OCI-LY3 (cell line): ENCODE data around the gene IKZF2.

ENCODE experiments used
- H2AFZ ChIP-seq: fragments of 200-600, 300-600 bp; shearing (Covaris generic); 2 replicates; pipeline ENCODE4 v1.6.0; 2014; ENCODE audit warnings: antibody characterized with exemption, low read depth, low read length
- H3K27ac ChIP-seq: fragments of 200-600, 300-600 bp; sonication (generic); 2 replicates; pipeline ENCODE4 v1.5.1; 2014; ENCODE audit warnings: mild to moderate bottlenecking, low read length, moderate library complexity, mixed read lengths
- H3K27me3 ChIP-seq: fragments of 200-600, 300-600 bp; sonication (generic); 2 replicates; pipeline ENCODE4 v1.6.1; 2014; ENCODE audit warnings: low read depth, low read length, mixed read lengths
- H3K36me3 ChIP-seq: fragments of 200-600, 300-600 bp; sonication (generic); replicated peaks from 2 replicates; pipeline ENCODE3; 2014; ENCODE audit warnings: low read depth, low read length, mixed read lengths
- H3K4me1 ChIP-seq: fragments of 300-600, 200-600 bp; sonication (generic); 2 replicates; pipeline ENCODE4 v1.6.1; 2014; ENCODE audit warnings: low read length, mixed read lengths
- H3K4me2 ChIP-seq: fragments of 200-600, 300-600 bp; sonication (generic); 2 replicates; pipeline ENCODE4 v1.6.1; 2014; ENCODE audit warnings: low read length, mixed read lengths
- H3K4me3 ChIP-seq: fragments of 300-600, 200-600 bp; sonication (generic); 2 replicates; pipeline ENCODE4 v1.5.1; 2014; ENCODE audit warnings: antibody characterized with exemption, mild to moderate bottlenecking, low read length, moderate library complexity
- H3K79me2 ChIP-seq: fragments of 300-600, 200-600 bp; shearing (Covaris generic); 2 replicates; pipeline ENCODE4 v1.6.1; 2014; ENCODE audit warnings: mild to moderate bottlenecking, low read length, mixed read lengths
- H3K9ac ChIP-seq: fragments of 300-600, 200-600 bp; shearing (Covaris generic); 2 replicates; pipeline ENCODE4 v1.6.0; 2014; ENCODE audit warnings: mild to moderate bottlenecking, low read length, moderate library complexity
- H3K9me3 ChIP-seq: fragments of 200-600, 300-600 bp; shearing (Covaris generic); 2 replicates; pipeline ENCODE4 v1.6.1; 2014; ENCODE audit warnings: low read length, mixed read lengths; ENCODE audit not compliant: insufficient read depth
- H4K20me1 ChIP-seq: fragments of 200-600, 300-600 bp; sonication (generic); 2 replicates; pipeline ENCODE4 v1.6.1; 2016; ENCODE audit warnings: low read length, mixed read lengths; ENCODE audit not compliant: insufficient read depth
- EZH2phosphoT487 ChIP-seq: fragments of 200-600 bp; shearing (Covaris generic); IDR thresholded peaks from 2 replicates; pipeline ENCODE4 v1.6.1; 2018; ENCODE audit warnings: antibody characterized with exemption, mixed run types, low read depth
- TF ChIP-seq, protein P1 (sequence below): fragments of 200-600, 300-600 bp; sonication (generic); IDR thresholded peaks from 2 replicates; pipeline ENCODE4 v1.5.1; 2014; ENCODE audit warnings: antibody characterized with exemption, low read length, low read depth

IKZF2 gene

DNA sequence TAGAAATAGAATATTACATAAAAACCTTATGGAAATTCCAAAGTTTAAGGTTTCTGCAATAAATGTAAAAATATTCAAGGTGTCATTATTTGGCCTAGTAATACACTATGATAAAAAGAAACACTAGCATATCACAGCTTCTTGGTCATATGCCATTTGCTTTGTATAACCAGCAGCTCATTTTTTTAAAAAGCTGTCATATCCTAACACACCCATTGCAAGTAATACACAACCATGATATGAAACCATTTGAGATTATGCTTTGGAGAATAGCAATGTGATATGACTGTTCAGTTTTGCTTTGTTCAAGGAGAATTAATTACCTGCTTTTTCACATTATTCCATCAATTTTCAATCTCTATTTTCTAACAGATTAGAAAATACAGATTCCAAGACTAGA lies 149.0 kb downstream of the IKZF2 start:
- peaks cover 12% of the 10 kb centered on the region for H3K4me1 ChIP-seq
- no peaks in the 10 kb centered on the region for H3K27me3 ChIP-seq
- no peaks in the 10 kb centered on the region for H4K20me1 ChIP-seq
- H3K4me2 ChIP-seq = no peak overlapping the region
- no peak overlapping the region for H3K27ac ChIP-seq
- no peak overlapping the region for H2AFZ ChIP-seq
- H3K9ac ChIP-seq = no peak overlapping the region
- no peaks in the 10 kb centered on the region for H3K9me3 ChIP-seq
- no peaks in the 10 kb centered on the region for H3K36me3 ChIP-seq
- H3K79me2 ChIP-seq = no peaks in the 10 kb centered on the region
- no peak overlapping the region for H3K4me3 ChIP-seq
- TF ChIP-seq, protein P1, sequence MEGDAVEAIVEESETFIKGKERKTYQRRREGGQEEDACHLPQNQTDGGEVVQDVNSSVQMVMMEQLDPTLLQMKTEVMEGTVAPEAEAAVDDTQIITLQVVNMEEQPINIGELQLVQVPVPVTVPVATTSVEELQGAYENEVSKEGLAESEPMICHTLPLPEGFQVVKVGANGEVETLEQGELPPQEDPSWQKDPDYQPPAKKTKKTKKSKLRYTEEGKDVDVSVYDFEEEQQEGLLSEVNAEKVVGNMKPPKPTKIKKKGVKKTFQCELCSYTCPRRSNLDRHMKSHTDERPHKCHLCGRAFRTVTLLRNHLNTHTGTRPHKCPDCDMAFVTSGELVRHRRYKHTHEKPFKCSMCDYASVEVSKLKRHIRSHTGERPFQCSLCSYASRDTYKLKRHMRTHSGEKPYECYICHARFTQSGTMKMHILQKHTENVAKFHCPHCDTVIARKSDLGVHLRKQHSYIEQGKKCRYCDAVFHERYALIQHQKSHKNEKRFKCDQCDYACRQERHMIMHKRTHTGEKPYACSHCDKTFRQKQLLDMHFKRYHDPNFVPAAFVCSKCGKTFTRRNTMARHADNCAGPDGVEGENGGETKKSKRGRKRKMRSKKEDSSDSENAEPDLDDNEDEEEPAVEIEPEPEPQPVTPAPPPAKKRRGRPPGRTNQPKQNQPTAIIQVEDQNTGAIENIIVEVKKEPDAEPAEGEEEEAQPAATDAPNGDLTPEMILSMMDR = no peak
- TF ChIP-seq EZH2phosphoT487 = no peak

DNA sequence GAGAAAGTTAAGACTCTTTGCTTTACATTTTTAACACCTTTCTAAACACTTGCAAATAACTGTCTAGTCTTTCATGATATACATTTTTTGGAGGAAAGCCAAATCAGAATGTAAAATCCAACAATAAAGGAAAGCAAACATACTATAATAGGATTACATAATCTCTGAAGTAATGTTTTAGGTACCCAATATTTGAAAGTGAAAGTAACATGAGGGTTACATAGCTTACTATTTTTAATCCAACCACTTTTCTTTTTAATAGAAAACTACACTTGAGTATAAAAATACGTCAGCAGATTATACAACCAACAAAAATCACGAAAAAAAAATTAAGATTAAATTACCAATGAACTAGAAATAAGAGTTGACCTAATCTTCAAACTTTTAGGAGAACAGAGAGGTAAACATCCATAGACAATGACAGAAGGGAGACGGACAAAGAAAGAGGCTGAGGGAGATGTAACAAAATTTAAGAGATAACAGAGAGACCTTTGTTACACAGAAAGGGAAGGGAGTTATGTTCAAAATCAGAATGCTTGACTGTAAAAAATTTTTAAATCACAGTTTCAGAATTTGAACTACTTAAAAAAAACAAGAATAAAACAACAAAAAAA lies 150.0 kb downstream of the IKZF2 start:
- Histone ChIP-seq H3K9ac (no peak overlapping the region), H3K4me1 (peaks cover 12% of the 10 kb centered on the region), H3K9me3 (no peaks in the 10 kb centered on the region), H3K36me3 (no peaks in the 10 kb centered on the region), H2AFZ (0 out of 2 replicates have a peak overlapping the region, but pooled peaks have one; percentile 2), H3K79me2 (no peaks in the 10 kb centered on the region), H3K27me3 (no peaks in the 10 kb centered on the region), H3K27ac (no peak overlapping the region), H4K20me1 (no peaks in the 10 kb centered on the region), H3K4me2 (peak overlapping the region; percentile 51), H3K4me3 (0 out of 2 replicates have a peak overlapping the region, but pooled peaks have one; percentile 8)
- TF ChIP-seq EZH2phosphoT487 = no peak
- TF ChIP-seq, protein P1 = no peak

DNA sequence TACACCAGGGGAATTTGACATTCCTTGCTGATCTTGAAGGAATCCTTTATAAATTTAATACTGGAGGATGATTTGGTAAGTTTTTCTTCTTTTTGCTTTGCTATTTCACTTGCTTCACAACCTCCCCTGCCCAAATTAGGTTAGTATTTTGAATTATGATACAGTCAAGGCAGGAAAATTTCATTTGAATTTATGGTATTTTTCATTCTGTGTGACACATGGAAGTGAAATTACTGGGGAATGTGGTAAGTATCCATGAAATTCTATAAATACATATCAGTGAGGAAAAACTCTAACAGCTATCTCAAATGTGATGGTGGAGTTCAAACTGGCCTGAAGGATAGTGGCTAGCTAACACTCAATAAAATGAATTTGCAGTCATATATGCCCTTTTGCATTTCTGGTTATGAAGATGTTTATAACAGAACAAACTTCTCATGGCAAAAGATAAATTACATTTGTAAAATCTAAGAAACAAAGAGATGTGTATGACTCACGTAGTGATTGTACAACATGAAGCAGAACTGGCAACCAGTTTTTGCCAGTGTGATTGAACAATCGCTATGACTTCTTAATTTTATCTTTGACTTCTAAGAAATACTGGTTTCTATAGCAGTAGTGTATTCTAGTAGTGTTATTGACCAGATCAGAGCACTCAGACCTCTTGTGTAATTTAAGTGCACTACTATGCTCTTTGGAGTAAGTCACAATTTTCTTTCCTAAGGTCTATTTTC lies 152.6 kb downstream of the IKZF2 start:
- Histone ChIP-seq H3K4me1 (peaks cover 12% of the 10 kb centered on the region), H3K4me3 (no peak overlapping the region), H3K27me3 (no peaks in the 10 kb centered on the region), H3K79me2 (no peaks in the 10 kb centered on the region), H3K9me3 (no peaks in the 10 kb centered on the region), H3K9ac (no peak overlapping the region), H3K27ac (no peak overlapping the region), H4K20me1 (no peaks in the 10 kb centered on the region), H3K36me3 (no peaks in the 10 kb centered on the region), H3K4me2 (no peak overlapping the region), H2AFZ (no peak overlapping the region)
- TF ChIP-seq, protein P1 = no peak
- no peak for TF ChIP-seq EZH2phosphoT487

DNA sequence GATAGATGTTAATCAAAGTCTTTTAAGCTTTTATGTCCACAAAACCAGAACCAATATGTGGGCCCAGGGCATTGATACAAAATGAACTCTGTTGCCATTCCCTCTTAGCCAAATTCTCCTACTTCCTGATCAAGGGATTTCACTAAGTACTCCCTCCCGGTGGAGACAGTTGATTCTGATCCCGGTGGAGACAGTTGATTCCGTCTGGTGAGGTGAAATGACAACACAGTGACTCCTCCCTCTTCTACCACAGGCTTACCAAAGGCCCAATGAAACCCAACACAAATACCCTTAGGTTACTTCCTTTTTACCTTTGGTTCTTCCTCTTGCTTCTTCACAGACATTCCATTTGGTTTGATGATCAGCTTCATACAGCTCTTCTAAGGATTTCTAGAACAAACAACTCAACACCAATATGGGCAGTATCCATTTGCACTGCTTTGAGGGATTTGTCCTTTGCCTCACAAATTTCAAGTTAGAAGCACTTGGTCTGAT lies 153.8 kb downstream of the IKZF2 start:
- Histone ChIP-seq H3K27ac (no peak overlapping the region), H3K4me3 (no peak overlapping the region), H3K79me2 (no peaks in the 10 kb centered on the region), H3K9me3 (no peaks in the 10 kb centered on the region), H3K4me2 (no peak overlapping the region), H4K20me1 (no peaks in the 10 kb centered on the region), H3K27me3 (no peaks in the 10 kb centered on the region), H3K9ac (no peak overlapping the region), H3K4me1 (peaks cover 12% of the 10 kb centered on the region), H3K36me3 (no peaks in the 10 kb centered on the region), H2AFZ (no peak overlapping the region)
- TF ChIP-seq, protein P1 = no peak
- TF ChIP-seq EZH2phosphoT487 = no peak
